Caco-2 (cell line): ENCODE results near the gene CDS1. TPM values are rescaled to one million over a fixed set of nuclear protein-coding genes. Genes with fewer than 3 reads are reported as not detected.

Experiments
- BruUV-seq: library from RNA; stranded (reverse); fragments of 400-500 nt; replicated peaks from 2 replicates; lab custom pipeline; 2021; lab: Mats Ljungman, UMichigan
- CTCF ChIA-PET: fragments of 300-600 bp; sonication (Branson Sonifier 250); formaldehyde crosslinking; loops from one replicate; lab custom pipeline; 2022; ENCODE audit warnings: antibody characterized with exemption; lab: Charles Lee
- POLR2A ChIA-PET: fragments of 300-600 bp; sonication (Branson Sonifier 250); formaldehyde crosslinking; loops from one replicate; lab custom pipeline; 2022; ENCODE audit warnings: antibody characterized with exemption; lab: Charles Lee
- DNase-seq, 2 experiments: peaks; one replicate each; pipeline versions ENCODE4 v3.0.0 to v3.0.0-alpha.2; 2020 to 2022
- H3K27me3 ChIP-seq: replicated peaks from 2 replicates; pipeline ENCODE4 v1.6.0; 2011; ENCODE audit warnings: low read length; ENCODE audit not compliant: control insufficient read depth, insufficient read depth
- H3K36me3 ChIP-seq: 2 replicates; pipeline ENCODE4 v1.5.1; 2011; ENCODE audit warnings: low read length; ENCODE audit not compliant: control insufficient read depth, insufficient read depth
- H3K4me1 ChIP-seq: fragments of 250-450 bp; sonication (Bioruptor Pico); 2 replicates; pipeline ENCODE4 v1.5.1; 2020; ENCODE audit warnings: mild to moderate bottlenecking
- H3K4me3 ChIP-seq: 2 replicates; pipeline ENCODE4 v1.5.1; 2011; ENCODE audit warnings: low read depth, mild to moderate bottlenecking, control low read depth, low read length
- H3K9me3 ChIP-seq: fragments of 250-450 bp; sonication (Bioruptor Pico); 2 replicates; pipeline ENCODE4 v1.5.1; 2020; ENCODE audit warnings: mild to moderate bottlenecking, moderate library complexity
- H3K27ac Mint-ChIP-seq: one replicate; pipeline ENCODE4 v1.8.0; 2022; ENCODE audit warnings: mixed read lengths; ENCODE audit not compliant: unreplicated experiment
- H3K27me3 Mint-ChIP-seq: one replicate; pipeline ENCODE4 v1.8.0; 2022; ENCODE audit warnings: mixed read lengths; ENCODE audit not compliant: insufficient read depth, unreplicated experiment
- H3K36me3 Mint-ChIP-seq: one replicate; pipeline ENCODE4 v1.8.0; 2022; ENCODE audit warnings: mild to moderate bottlenecking, mixed read lengths; ENCODE audit not compliant: insufficient read depth, unreplicated experiment
- H3K4me1 Mint-ChIP-seq: one replicate; pipeline ENCODE4 v1.8.0; 2022; ENCODE audit warnings: low read depth, mixed read lengths; ENCODE audit not compliant: unreplicated experiment
- H3K4me3 Mint-ChIP-seq: one replicate; pipeline ENCODE4 v1.8.0; 2022; ENCODE audit warnings: mild to moderate bottlenecking, moderate library complexity, mixed read lengths; ENCODE audit not compliant: unreplicated experiment
- H3K9me3 Mint-ChIP-seq: one replicate; pipeline ENCODE4 v1.8.0; 2022; ENCODE audit warnings: mixed read lengths; ENCODE audit not compliant: unreplicated experiment
- intact Hi-C: fragments of 100-400 bp; cut with micrococcal nuclease; formaldehyde crosslinking; loops from one replicate; pipeline ENCODE4 v1.10.0; 2022; ENCODE audit not compliant: unreplicated experiment
- total RNA-seq: library from RNA; stranded (reverse); gene quantifications from 2 replicates; pipeline ENCODE4 v1.2.3, GENCODE V29; 2022
- TF ChIP-seq, protein P1 (sequence below), 2 experiments: fragments of 200-600 bp in 1 of 2; IDR thresholded peaks; 1 replicate in 1 of 2; 2 replicates in 1 of 2; pipeline versions ENCODE4 v1.5.1 to v1.8.0; 2011 to 2022; ENCODE audit warnings: antibody characterized with exemption in 1 of 2, control low read depth in 1 of 2, inconsistent platforms in 1 of 2, low read depth in 1 of 2, low read length in 1 of 2, mild to moderate bottlenecking in 1 of 2, moderate library complexity in 1 of 2; ENCODE audit not compliant: insufficient read depth in 1 of 2, severe bottlenecking in 1 of 2, unreplicated experiment in 1 of 2

CDS1 gene
- total RNA-seq, 1 experiment from 2014 or later, result 18.1 TPM

DNA sequence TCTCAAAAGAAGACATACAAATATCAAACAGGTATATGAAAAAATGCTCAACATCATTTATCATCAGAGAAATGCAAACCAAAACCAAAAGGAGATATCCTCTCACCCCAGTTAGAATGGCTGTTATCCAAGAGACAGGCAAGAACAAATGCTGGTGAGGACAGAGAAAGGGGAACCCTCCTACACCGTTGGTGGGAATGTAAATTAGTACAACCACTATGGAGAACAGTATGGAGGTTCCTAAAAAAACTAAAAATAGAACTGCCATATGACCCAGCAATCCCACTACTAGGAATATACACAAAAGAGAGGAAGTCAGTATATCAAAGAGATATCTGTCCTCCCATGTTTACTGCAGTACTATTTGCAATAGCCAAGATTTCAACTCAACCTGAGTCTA lies 83.5 kb downstream of the CDS1 start:
- Histone ChIP-seq H3K9me3 (no peaks in the 10 kb centered on the region), H3K27me3 (no peaks in the 10 kb centered on the region), H3K4me1 (peaks cover 1% of the 10 kb centered on the region; the same call in 1 of the 2 replicates), H3K36me3 (no peaks in the 10 kb centered on the region), H3K4me3 (no peak overlapping the region)
- H3K27ac Mint-ChIP-seq, result no peak overlapping the region
- ChIA-PET POLR2A (no interaction called here), CTCF (no interaction called here)
- H3K4me1 Mint-ChIP-seq, result no peaks in the 10 kb centered on the region
- DNase-seq, result no peak
- intact Hi-C loops, result no loop called here
- no peaks in the 10 kb centered on the region for H3K27me3 Mint-ChIP-seq
- no TSS peak for BruUV-seq
- no peaks in the 10 kb centered on the region for H3K9me3 Mint-ChIP-seq
- TF ChIP-seq, protein P1, sequence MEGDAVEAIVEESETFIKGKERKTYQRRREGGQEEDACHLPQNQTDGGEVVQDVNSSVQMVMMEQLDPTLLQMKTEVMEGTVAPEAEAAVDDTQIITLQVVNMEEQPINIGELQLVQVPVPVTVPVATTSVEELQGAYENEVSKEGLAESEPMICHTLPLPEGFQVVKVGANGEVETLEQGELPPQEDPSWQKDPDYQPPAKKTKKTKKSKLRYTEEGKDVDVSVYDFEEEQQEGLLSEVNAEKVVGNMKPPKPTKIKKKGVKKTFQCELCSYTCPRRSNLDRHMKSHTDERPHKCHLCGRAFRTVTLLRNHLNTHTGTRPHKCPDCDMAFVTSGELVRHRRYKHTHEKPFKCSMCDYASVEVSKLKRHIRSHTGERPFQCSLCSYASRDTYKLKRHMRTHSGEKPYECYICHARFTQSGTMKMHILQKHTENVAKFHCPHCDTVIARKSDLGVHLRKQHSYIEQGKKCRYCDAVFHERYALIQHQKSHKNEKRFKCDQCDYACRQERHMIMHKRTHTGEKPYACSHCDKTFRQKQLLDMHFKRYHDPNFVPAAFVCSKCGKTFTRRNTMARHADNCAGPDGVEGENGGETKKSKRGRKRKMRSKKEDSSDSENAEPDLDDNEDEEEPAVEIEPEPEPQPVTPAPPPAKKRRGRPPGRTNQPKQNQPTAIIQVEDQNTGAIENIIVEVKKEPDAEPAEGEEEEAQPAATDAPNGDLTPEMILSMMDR (IDR thresholded peaks at IDR 0.05; ENCODE audit: insufficient read depth in 1 of 2, low read depth in 1 of 2, low read length in 1 of 2, severe bottlenecking in 1 of 2, unreplicated experiment in 1 of 2), result no peak
- peaks cover 12% of the 10 kb centered on the region for H3K36me3 Mint-ChIP-seq
- H3K4me3 Mint-ChIP-seq, result no peak overlapping the region

DNA sequence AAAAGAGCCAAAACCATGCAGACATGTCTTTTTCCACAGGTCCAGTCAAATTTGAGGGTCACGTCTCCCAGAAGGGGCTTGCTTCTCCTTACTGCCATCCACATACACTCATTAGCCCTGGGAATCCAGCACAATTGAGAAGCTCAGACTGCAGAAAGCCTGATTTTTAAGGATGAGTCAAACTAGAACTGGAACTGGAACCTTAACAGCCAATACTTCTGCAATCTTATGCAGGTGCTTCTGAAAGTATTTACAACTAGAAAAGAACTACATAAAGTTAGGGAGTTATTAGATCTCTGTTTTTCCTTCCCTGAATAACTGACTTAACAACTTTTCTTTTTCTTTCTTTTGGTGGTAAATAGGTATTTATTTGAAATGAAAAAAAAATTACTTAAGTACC lies 86.3 kb downstream of the CDS1 start:
- Mint-ChIP-seq H3K4me1 (no peaks in the 10 kb centered on the region), H3K27ac (no peak overlapping the region), H3K4me3 (no peak overlapping the region), H3K27me3 (no peaks in the 10 kb centered on the region), H3K9me3 (no peaks in the 10 kb centered on the region), H3K36me3 (peaks cover 21% of the 10 kb centered on the region)
- DNase-seq, result no peak
- Histone ChIP-seq H3K4me3 (no peak overlapping the region), H3K36me3 (no peaks in the 10 kb centered on the region), H3K27me3 (no peaks in the 10 kb centered on the region), H3K4me1 (no peaks in the 10 kb centered on the region), H3K9me3 (no peaks in the 10 kb centered on the region)
- intact Hi-C loops, result no loop called here
- BruUV-seq, result no TSS peak
- TF ChIP-seq, protein P1 (IDR thresholded peaks at IDR 0.05; ENCODE audit: insufficient read depth in 1 of 2, low read depth in 1 of 2, low read length in 1 of 2, severe bottlenecking in 1 of 2, unreplicated experiment in 1 of 2), result no peak
- ChIA-PET CTCF (no interaction called here), POLR2A (no interaction called here)

DNA sequence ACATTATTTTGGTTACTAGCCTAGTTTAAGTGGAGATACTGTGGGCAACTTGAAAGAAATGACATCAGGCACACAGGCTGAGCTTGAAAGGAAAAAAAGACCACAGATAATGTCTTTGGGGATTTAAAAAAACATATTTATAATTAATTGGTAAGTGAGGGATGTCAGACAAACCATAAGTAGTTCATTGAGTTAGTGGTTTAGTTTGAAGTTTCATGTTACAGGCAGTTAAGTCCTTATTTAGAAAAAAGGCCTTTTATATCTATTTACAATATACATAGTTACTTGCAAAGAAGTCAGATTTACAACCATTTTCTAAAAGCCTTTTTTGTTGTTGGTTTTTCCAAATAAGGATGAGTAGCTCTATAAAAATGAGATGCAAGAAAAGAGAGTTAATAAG lies 89.2 kb downstream of the CDS1 start:
- H3K36me3 ChIP-seq, result no peaks in the 10 kb centered on the region; the same call in 1 of the 2 replicates
- no peak for DNase-seq
- no peaks in the 10 kb centered on the region for H3K4me1 Mint-ChIP-seq
- TF ChIP-seq, protein P1 (IDR thresholded peaks at IDR 0.05; ENCODE audit: insufficient read depth in 1 of 2, low read depth in 1 of 2, low read length in 1 of 2, severe bottlenecking in 1 of 2, unreplicated experiment in 1 of 2), result no peak
- H3K4me3 Mint-ChIP-seq, result no peak overlapping the region
- no TSS peak for BruUV-seq
- CTCF ChIA-PET, result no interaction called here
- H3K27me3 Mint-ChIP-seq, result no peaks in the 10 kb centered on the region
- H3K27me3 ChIP-seq, result no peaks in the 10 kb centered on the region
- no peak overlapping the region for H3K4me3 ChIP-seq
- intact Hi-C loops, result no loop called here
- no peaks in the 10 kb centered on the region for H3K9me3 ChIP-seq
- H3K36me3 Mint-ChIP-seq, result peaks cover 25% of the 10 kb centered on the region
- no peak overlapping the region for H3K27ac Mint-ChIP-seq
- no peaks in the 10 kb centered on the region for H3K4me1 ChIP-seq
- POLR2A ChIA-PET, result no interaction called here
- H3K9me3 Mint-ChIP-seq, result no peaks in the 10 kb centered on the region
